UCSD-AML1 (cell line): ENCODE measurements around the gene MTMR3.
"Not testable (repeated sequence)": the region's sequence is repeated elsewhere in the genome, so short reads cannot be mapped to it uniquely, and the experiment has no call there.

Source experiments
- DNase-seq: peaks from one replicate; lab custom pipeline; 2025; ENCODE audit not compliant: unreplicated experiment; lab: John Stamatoyannopoulos, UW

Gene MTMR3

GRCh38 chr22:29956680-29957079 lies 73.7 kb downstream of the MTMR3 start:
- no peak for DNase-seq

GRCh38 chr22:29958170-29958569 lies 75.2 kb downstream of the MTMR3 start:
- no peak for DNase-seq

DNA sequence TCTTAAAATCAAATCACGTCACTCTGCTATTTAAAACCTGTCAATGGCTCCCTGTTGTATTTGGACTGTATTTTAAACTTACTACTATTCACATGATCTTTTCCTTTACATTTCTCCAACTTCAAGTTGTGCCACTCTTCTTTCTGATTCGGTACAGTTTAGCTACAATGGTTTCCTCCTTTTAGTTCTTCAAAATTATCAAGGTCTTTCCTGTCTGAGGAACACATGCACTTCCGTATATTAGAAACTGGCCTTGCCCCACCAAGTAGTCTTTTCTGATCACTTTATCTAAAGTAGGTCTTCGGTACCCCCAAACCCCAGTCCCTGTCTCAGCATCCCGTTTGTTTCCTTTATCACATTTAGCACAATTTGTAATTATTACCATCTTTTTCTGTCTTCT lies 81.8 kb downstream of the MTMR3 start:
- no peak for DNase-seq

DNA sequence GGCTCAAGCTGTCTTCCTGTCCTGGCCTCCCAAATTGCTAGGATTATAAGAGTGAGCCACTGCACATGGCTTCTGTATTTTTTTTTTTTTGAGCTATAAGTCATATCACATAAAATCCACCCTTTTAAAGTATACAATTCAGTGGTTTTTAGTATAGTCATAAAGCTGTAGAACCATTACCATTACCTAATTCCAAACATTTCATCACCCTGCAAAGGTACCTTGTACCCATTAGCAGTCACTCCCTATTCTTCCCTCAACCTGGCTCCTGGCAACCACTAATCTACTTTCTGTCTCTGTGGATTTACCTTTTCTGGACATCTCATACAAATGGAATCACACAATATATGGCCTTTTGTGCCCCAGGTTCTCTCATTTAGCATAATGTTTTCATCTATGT lies 84.5 kb downstream of the MTMR3 start:
- DNase-seq = no peak

DNA sequence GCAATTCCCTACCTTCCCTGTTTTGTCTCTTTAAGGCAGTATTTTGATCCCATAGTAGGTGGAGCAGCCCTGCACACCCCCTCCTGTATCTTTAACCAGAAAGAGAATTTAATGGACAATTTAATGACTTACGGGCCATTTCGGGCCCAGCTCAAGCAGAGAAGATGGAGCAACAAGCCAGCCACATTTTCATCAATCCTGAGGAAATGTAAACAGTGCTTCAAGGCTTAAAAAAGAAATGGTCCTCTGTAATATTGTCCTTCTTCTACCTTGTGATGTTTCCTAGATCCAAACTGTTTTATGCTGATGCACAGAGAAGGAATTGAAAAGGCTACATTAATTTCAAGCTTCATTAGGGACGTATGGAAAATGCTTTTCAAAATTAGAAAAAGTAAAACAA lies 88.6 kb downstream of the MTMR3 start:
- DNase-seq = no peak

DNA sequence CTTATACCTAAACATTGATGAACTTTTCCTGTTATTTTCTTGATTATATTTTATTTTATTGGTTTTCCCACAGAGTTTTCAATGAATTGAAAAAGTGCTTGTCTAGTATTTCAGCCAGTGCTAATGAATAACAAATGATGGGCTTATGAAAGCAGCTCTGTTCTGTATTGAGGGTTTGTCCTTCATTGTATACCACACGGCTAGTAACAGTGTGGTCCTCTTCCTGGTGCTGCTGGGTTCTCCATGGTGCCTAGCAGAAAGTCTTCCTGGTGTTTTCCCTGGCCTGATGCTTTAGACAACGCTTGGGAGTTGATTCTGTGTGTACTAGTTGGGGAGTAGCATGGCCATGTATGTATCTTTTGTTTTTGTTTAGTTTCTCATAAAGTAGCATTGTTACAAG lies 89.1 kb downstream of the MTMR3 start:
- no peak for DNase-seq

- DNase-seq = no peak
Observed at GRCh38 chr22:29973269-29973668, 90.3 kb downstream of the MTMR3 start.

GRCh38 chr22:29973680-29974079 lies 90.7 kb downstream of the MTMR3 start:
- DNase-seq = not testable (repeated sequence)

- DNase-seq = no peak
Observed at GRCh38 chr22:29975494-29975893, 92.5 kb downstream of the MTMR3 start.

DNA sequence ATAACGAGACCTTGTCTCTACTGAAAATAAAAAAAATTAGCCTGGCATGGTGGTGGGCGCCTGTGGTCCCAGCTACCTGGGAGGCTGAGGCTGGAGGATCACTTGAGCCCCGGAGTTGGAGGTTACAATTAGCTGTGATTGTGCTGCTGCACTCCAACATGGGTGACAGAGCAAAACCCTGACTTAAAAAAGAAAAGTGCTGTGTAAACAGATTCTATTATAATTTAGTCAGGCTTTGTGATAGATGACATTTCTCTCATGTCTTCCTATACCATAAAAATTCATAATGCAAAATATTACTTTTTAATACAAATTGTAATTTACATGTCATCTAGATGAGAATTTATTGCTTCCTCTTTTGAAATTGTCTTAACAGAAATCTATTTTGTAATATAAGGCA lies 94.1 kb downstream of the MTMR3 start:
- DNase-seq = no peak

DNA sequence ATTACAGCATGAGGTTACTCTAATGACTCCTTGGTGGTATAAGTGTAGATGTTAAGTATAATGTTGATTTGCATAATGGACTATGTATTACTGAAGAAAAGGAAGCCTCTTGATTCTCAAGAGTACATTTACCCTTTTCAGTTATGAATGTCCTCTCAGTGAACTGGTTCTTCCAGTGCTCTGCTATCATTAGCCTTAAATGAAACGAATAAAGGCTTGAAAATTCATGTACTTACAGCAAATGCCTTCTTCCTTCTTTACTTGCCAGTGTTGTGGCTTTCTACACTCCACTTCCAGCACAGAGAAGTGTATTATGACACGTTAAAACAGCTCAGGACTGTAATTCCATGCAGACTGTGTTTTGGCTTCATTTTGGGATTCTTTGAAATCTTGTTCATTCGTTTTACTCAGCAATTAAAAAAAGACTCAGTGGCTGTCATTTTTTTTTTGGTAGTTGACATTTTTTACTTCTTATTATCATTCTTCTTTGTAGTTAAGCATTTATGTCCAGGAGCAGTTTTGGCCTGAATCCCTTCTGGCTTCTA lies 96.9 kb downstream of the MTMR3 start:
- no peak for DNase-seq

DNA sequence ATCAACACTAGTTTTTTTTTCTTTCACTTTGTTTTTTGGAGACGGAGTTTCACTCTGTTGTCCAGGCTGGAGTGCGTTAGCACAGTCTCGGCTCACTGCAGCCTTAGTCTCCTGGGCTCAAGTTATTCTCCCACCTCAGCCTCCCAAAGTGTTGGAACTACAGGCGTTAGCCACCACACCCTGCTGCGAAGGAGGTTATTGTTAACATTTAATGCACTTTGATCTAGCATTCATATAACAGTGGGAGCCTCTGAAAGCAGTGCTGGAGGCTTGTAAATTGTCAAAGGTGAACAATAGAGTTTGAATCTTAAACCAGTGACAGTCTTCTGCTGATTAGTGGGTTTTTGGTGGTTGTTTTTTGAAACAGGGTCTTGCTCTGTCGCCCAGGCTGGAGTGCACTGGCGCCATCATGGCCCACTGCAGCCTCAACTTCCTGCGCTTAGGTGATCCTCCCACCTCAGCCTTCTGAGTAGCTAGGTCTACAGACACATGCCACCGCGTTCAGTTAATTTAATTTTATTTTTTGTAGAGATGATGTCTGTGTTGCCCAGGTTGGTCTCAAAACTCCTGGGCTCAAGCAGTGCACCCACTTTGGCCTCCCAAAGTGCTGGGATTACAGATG lies 100.4 kb downstream of the MTMR3 start:
- DNase-seq = no peak

DNA sequence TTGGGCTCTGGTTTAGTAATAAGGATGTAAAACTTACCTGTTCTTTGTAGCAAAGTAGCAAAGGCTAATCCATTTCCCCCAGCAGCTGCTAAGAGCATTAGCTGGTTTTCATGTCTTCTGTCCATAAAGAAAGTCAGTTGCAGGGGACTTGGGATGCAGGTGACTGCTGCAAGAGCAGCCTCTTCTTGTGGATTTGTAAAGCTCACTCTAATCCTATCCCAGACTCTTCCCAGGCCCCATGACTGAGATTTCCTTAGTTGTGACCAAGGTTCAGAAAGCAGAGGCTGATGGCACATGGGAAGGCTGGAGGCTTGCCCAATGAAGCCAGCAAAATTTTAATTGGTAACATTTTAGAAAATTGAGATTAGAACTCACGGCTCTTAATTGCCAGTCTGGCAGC lies 102.9 kb downstream of the MTMR3 start:
- DNase-seq = no peak

DNA sequence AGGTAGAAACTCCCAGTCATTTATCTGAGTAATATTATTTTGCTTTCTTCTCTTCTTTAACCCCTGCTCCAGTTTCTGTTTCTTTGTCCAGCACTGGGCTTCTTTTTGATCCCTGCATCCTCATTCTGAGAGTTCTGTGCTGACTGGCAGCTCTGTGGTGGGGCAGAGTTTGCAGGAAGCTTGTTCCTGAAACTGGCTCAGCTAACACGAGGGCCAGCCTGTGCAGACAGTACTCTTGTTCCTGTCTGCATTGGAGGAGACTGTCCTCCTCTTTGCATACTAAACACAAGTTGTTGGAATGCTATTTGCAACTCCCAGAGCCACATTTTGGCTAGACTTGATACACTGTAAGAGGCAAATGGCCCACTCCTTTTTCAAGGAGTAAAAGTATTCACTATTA lies 104.2 kb downstream of the MTMR3 start:
- peak; percentile 31 for DNase-seq

- no peak for DNase-seq
Observed at GRCh38 chr22:29988719-29989118, 105.7 kb downstream of the MTMR3 start.

- no peak for DNase-seq
Observed at GRCh38 chr22:29989446-29989845, 106.5 kb downstream of the MTMR3 start.

DNA sequence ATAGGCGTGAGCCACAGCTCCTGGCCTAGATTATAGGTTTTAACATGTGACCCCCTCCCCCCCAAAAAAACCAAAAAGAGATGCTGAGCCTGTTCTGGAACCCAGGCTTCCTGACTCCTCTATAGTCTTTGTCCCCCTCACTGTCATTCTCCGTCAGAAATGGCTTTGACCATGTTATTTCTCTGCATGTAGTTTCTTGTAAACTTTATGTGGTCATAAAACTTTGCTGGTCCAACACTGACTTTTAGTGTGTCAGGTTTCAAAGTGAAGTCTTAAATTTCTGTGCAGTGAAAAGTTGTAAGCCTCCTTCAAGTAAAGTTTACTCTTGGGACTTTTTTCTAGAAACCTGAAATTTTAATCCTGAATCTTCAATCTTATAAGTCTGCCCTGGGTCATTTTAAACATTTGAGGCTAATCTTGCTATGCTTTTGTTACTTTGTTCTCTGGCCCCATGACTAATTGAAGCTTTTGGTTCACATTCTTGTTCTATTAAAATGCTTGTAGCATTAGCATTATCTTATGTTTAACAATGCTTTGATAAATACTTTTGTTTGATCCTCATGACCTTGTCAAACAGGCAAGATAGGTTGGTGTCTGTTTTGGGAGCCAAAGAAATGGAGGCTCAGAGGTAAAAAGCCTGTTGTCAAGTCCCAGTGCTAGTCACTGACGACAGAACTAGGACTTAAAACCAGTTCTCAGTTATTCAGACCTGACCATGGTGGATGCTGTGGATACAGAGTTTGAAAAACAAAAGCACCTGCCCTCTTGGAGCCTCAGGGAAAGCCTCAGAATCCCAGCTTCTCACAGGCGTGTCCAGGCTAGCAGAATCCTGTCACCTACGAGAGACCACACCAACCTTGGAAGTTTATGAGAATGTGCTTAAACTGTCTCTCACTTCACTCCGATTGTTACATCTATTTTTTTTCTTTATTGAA lies 109.6 kb downstream of the MTMR3 start:
- no peak for DNase-seq

DNA sequence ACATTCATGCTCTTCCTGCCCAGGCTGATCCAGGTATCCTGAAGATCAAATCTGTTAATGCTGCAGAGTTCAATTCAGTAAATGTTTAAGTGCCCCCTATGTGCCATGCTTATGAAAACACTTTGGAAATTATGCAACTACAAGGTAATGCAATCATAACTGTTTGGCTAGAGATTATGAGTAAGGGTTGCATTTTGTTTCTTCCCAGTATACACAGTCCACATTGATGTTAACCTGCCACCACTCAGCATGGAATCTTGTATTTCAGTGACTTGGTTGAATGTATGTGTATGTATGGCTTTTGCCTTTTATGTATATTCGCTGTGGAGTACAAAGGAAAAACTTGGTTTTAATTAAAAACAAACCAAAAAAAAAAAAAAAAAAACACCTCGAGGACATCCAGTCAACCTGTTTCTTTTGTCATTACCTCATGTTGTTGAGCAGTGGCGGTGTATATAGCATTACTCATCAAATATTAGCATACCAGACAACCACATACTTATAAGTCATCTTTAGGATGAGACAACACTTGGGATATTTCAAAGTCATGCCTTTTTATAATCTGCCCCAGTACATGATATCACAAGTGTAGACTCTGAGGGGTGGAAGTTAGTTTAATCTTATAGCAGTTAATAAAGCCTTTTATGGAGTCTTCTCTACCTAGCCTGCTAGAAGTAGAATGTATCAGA lies 111.2 kb downstream of the MTMR3 start:
- no peak for DNase-seq

- no peak for DNase-seq
Observed at GRCh38 chr22:29994943-29995342, 112.0 kb downstream of the MTMR3 start.

GRCh38 chr22:29997107-29997506 lies 114.1 kb downstream of the MTMR3 start:
- no peak for DNase-seq

DNA sequence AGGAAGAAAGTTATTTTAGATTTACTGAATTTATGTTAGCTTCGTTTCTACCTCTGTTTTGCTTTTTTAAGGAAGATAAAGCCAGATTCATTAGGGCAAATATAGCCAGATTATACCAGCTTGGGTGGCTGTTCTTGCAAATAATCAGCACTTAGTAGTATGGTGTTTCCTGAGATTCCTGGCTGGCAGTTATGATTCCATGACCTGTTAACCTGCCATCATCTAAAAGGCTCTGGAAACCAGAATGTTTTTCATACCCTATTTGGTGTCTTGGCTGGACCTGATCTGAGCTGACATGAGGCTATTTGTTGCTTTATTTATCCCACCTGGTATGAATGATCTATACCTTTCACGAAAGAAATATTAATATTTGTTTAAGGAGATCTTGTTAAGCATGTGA lies 114.5 kb downstream of the MTMR3 start:
- DNase-seq = no peak
